K562 (cell line): ENCODE measurements around the gene UBE2D2.

Experiments
- SP1 ChIP-seq: sonication (generic); formaldehyde crosslinking; IDR thresholded peaks from 2 replicates; pipeline ENCODE4 v1.8.1; 2022; ENCODE audit warnings: mild to moderate bottlenecking, missing genetic modification reagents
- TEAD4 ChIP-seq, 2 experiments: sonication (generic) in 1 of 2; formaldehyde crosslinking in 1 of 2; IDR thresholded peaks; 2 replicates each; pipeline versions ENCODE4 v1.6.1 to v1.8.0; 2012 to 2022; ENCODE audit warnings: borderline replicate concordance in 1 of 2, inconsistent platforms in 1 of 2, low read length in 1 of 2, mild to moderate bottlenecking in 1 of 2, missing genetic modification reagents in 1 of 2
- TOE1 ChIP-seq, 2 experiments: fragments of 450-650 bp in 1 of 2; sonication (generic) in 1 of 2; formaldehyde crosslinking in 1 of 2; IDR thresholded peaks; 2 replicates each; pipeline versions ENCODE4 v1.7.1 to v1.8.0; 2016 to 2022; ENCODE audit warnings: borderline replicate concordance in 2 of 2, mild to moderate bottlenecking in 2 of 2, antibody characterized with exemption in 1 of 2, inconsistent platforms in 1 of 2, low read depth in 1 of 2, missing genetic modification reagents in 1 of 2, moderate library complexity in 1 of 2
- TF ChIP-seq, protein P1 (sequence below), 3 experiments: IDR thresholded peaks in 2 of 3; conservative IDR thresholded peaks in 1 of 3; 2 replicates each; pipeline ENCODE4 v1.5.1; 2011 to 2012; ENCODE audit warnings: low read length in 3 of 3, mild to moderate bottlenecking in 3 of 3, control low read depth in 2 of 3, improper control_type of control experiment in 1 of 3, inconsistent platforms in 1 of 3, low read depth in 1 of 3, mixed read lengths in 1 of 3, moderate library complexity in 1 of 3; ENCODE audit not compliant: insufficient read depth in 2 of 3

DNA sequence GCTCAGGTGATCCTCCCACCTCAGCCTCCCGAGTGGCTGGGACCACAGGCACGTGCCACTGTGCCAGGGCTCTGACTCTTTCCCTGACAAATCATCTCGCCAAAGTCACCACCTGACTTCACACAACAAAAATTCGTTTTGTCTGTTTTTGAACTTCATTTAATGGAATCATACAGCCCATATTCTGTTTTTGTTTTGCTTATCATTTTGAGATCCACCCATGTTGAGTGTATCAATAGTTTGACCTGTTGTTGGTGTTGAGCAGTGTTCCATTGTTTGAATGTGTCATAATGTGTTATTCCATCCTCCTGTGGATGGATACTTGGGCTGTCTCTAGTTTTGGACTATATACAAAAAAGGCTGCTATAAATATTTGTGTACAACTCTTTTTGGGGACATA is 6.9 kb upstream of the UBE2D2 start:
- TF ChIP-seq, protein P1, sequence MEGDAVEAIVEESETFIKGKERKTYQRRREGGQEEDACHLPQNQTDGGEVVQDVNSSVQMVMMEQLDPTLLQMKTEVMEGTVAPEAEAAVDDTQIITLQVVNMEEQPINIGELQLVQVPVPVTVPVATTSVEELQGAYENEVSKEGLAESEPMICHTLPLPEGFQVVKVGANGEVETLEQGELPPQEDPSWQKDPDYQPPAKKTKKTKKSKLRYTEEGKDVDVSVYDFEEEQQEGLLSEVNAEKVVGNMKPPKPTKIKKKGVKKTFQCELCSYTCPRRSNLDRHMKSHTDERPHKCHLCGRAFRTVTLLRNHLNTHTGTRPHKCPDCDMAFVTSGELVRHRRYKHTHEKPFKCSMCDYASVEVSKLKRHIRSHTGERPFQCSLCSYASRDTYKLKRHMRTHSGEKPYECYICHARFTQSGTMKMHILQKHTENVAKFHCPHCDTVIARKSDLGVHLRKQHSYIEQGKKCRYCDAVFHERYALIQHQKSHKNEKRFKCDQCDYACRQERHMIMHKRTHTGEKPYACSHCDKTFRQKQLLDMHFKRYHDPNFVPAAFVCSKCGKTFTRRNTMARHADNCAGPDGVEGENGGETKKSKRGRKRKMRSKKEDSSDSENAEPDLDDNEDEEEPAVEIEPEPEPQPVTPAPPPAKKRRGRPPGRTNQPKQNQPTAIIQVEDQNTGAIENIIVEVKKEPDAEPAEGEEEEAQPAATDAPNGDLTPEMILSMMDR (IDR thresholded peaks at IDR 0.05 in 2 of 3, conservative IDR thresholded peaks at IDR 0.05 in 1 of 3; ENCODE audit: insufficient read depth in 2 of 3, low read depth in 1 of 3, low read length in 3 of 3) = no peak
- TF ChIP-seq TOE1 (IDR thresholded peaks at IDR 0.05; ENCODE audit: borderline replicate concordance) (no peak), TOE1 (CRISPR knock-in tag; IDR thresholded peaks at IDR 0.05; ENCODE audit: borderline replicate concordance, low read depth) (no peak), TEAD4 (IDR thresholded peaks at IDR 0.05; ENCODE audit: low read length) (no peak), TEAD4 (CRISPR knock-in tag; IDR thresholded peaks at IDR 0.05; ENCODE audit: borderline replicate concordance) (no peak), SP1 (no peak)
